Measurements from ENCODE around the gene HOXC6. TPM values are rescaled to one million over a fixed set of nuclear protein-coding genes. Genes with fewer than 3 reads are reported as not detected.

Gene HOXC6
- total and polyA plus RNA-seq, 2 of the 8 experiments (the other 6 are each of a cell fraction or from before 2014, with no cell fraction given): not detected

- no peak overlapping the region for H4K8ac ChIP-seq (ENCODE audit: extremely low read depth, insufficient read depth, low read length)
- H3K14ac ChIP-seq (ENCODE audit: insufficient read length): no peak overlapping the region
- TF ChIP-seq TCF12 (IDR thresholded peaks at IDR 0.05; ENCODE audit: low read depth, low read length): peak; percentile 40; the same call in 1 of the 2 replicates
- TF ChIP-seq MAFK (IDR thresholded peaks at IDR 0.05; ENCODE audit: low read depth, low read length): no peak
- no peak for TF ChIP-seq SIN3A (conservative IDR thresholded peaks at IDR 0.05 in 1 of 2, IDR thresholded peaks at IDR 0.05 in 1 of 2; ENCODE audit: low read depth in 1 of 2, low read length in 2 of 2)
- TF ChIP-seq SUZ12 (IDR thresholded peaks at IDR 0.05; ENCODE audit: low read length): no peak; the same call in 1 of the 2 replicates
- TF ChIP-seq CBX5 (IDR thresholded peaks at IDR 0.05; ENCODE audit: low read depth, low read length): no peak
- TF ChIP-seq BACH1 (IDR thresholded peaks at IDR 0.05; ENCODE audit: low read length): no peak
- TF ChIP-seq CEBPB (IDR thresholded peaks at IDR 0.05; ENCODE audit: low read depth, low read length): no peak
- no peak for TF ChIP-seq SP4 (IDR thresholded peaks at IDR 0.05; ENCODE audit: low read length)
- DNase-seq (ENCODE audit: low read depth in 1 of 2, low spot score in 2 of 2) (no peak), FAIRE-seq (no peak)
- no peak overlapping the region for H3K27ac ChIP-seq (ENCODE audit: low read depth, low read length)
- POLR2A ChIA-PET (ENCODE audit: partially characterized antibody): interaction anchor here (0.6 kb wide), 2 partner anchors 32 to 177 kb away, joined by 3 read pairs; partner anchors contain the start of gene HOXC8
- no peaks in the 10 kb centered on the region; a peak in 1 of 7 replicates for H3K4me1 ChIP-seq (replicated peaks in 1 of 4; ENCODE audit: control insufficient read depth in 3 of 4, insufficient read depth in 4 of 4, low read length in 3 of 4)
- H3K56ac ChIP-seq (replicated peaks; ENCODE audit: insufficient read length, low read depth, low read length): no peak overlapping the region
- H3K9ac ChIP-seq (replicated peaks in 1 of 4; ENCODE audit: extremely low read depth in 1 of 4, low read depth in 3 of 4, low read length in 3 of 4): no peak overlapping the region
- no peaks in the 10 kb centered on the region for H3K23me2 ChIP-seq (ENCODE audit: low read depth, low read length)
- no peak overlapping the region for H3K23ac ChIP-seq (ENCODE audit: insufficient read length)
- H2BK20ac ChIP-seq (ENCODE audit: low read length): no peak overlapping the region
- H2BK12ac ChIP-seq (ENCODE audit: low read depth, low read length): no peak overlapping the region
- H4K20me1 ChIP-seq (replicated peaks in 1 of 2; ENCODE audit: control insufficient read depth in 1 of 2, insufficient read depth in 2 of 2, low read length in 2 of 2): peaks cover 8 to 18% of the 10 kb centered on the region in 2 experiments
- H3K79me2 ChIP-seq (ENCODE audit: control insufficient read depth in 1 of 2, insufficient read depth in 2 of 2, low read length in 2 of 2): no peaks in the 10 kb centered on the region
- H4K5ac ChIP-seq (ENCODE audit: insufficient read length, low read depth, low read length): no peak overlapping the region
- H2AFZ ChIP-seq (ENCODE audit: low read length): no peak overlapping the region
- no peak overlapping the region for H3K4me3 ChIP-seq (ENCODE audit: extremely low read depth in 1 of 4, insufficient read depth in 2 of 4, low read depth in 3 of 4, low read length in 4 of 4)
- CTCF ChIA-PET (ENCODE audit: partially characterized antibody): interaction anchor here (1.0 to 20.0 kb wide), 13 partner anchors 9 to 294 kb away, joined by 3 to 339 read pairs (median 4); partner anchors contain the start of genes HOXC5 and SMUG1
- no peak overlapping the region for H4K91ac ChIP-seq (replicated peaks; ENCODE audit: insufficient read length, low read length)
- no peak overlapping the region for H3K4me2 ChIP-seq (ENCODE audit: insufficient read depth in 1 of 2, low read depth in 2 of 2, low read length in 2 of 2)
- H2BK120ac ChIP-seq (replicated peaks; ENCODE audit: low read depth, low read length): no peak overlapping the region
- no peaks in the 10 kb centered on the region; a peak in 2 of 4 replicates for H3K9me3 ChIP-seq (ENCODE audit: insufficient read depth in 2 of 2, low read depth in 1 of 2, low read length in 1 of 2)
- H2BK15ac ChIP-seq (ENCODE audit: low read length): no peak overlapping the region
- no peak overlapping the region for H2BK5ac ChIP-seq (ENCODE audit: low read depth, low read length)
- 29% methylated on average over 2 of the region's 2 CpGs; no CpG with 5 or more reads in 1 of the 2 experiments for WGBS, 2 experiments (ENCODE audit: extremely low coverage in 1 of 2, insufficient coverage in 1 of 2, insufficient read length in 1 of 2, insufficient replicate concordance in 2 of 2, low coverage in 1 of 2, low lambda C conversion rate in 2 of 2, missing lambda C conversion rate in 1 of 2)
- no peak overlapping the region for H2AK5ac ChIP-seq (ENCODE audit: low read depth, low read length)
- peaks cover 95 to 100% (median 99%) of the 10 kb centered on the region in 4 experiments for H3K27me3 ChIP-seq (replicated peaks in 1 of 4; ENCODE audit: control insufficient read depth in 3 of 4, extremely low read depth in 1 of 4, insufficient read depth in 3 of 4, low read length in 3 of 4)
- no peak overlapping the region for H3K4ac ChIP-seq (replicated peaks; ENCODE audit: insufficient read length, low read depth, low read length)
- no peak overlapping the region for H3K18ac ChIP-seq (ENCODE audit: extremely low read depth, low read length)
- H3K36me3 ChIP-seq (ENCODE audit: control insufficient read depth in 2 of 4, insufficient read depth in 4 of 4, low read length in 3 of 4): no peaks in the 10 kb centered on the region; a peak in 1 of 8 replicates
- H3K79me1 ChIP-seq (ENCODE audit: low read depth, low read length): no peaks in the 10 kb centered on the region
Observed at GRCh38 chr12:54041097-54041690, 13.0 kb downstream of the HOXC6 start.

Data from H1 (cell line).